ENCODE results near the gene SERINC4. TPM values are rescaled to one million over a fixed set of nuclear protein-coding genes. Genes with fewer than 3 reads are reported as not detected.

SERINC4 gene
- total and polyA plus RNA-seq, 9 of the 15 experiments (the other 6 are each of a cell fraction or from before 2014, with no cell fraction given) = 0.14 to 0.86 (median 0.18) TPM; not detected in 2

GRCh38 chr15:43826508-43827341, 26.7 kb upstream of the SERINC4 start, which contains the start of gene WDR76 (continued):
- TF ChIP-seq, protein P1, sequence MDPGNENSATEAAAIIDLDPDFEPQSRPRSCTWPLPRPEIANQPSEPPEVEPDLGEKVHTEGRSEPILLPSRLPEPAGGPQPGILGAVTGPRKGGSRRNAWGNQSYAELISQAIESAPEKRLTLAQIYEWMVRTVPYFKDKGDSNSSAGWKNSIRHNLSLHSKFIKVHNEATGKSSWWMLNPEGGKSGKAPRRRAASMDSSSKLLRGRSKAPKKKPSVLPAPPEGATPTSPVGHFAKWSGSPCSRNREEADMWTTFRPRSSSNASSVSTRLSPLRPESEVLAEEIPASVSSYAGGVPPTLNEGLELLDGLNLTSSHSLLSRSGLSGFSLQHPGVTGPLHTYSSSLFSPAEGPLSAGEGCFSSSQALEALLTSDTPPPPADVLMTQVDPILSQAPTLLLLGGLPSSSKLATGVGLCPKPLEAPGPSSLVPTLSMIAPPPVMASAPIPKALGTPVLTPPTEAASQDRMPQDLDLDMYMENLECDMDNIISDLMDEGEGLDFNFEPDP (CRISPR knock-in tag; IDR thresholded peaks at IDR 0.05) = no peak
- TF ChIP-seq ZNF695 (CRISPR knock-in tag; IDR thresholded peaks at IDR 0.05) (no peak), SP2 (IDR thresholded peaks at IDR 0.05; ENCODE audit: extremely low read depth, low read depth, low read length, poor library complexity, severe bottlenecking) (no peak), MEIS2 (IDR thresholded peaks at IDR 0.05; ENCODE audit: partially characterized antibody) (no peak), SIRT6 (IDR thresholded peaks at IDR 0.05; ENCODE audit: low read depth, low read length) (no peak), OTX1 (CRISPR knock-in tag; IDR thresholded peaks at IDR 0.05) (no peak), HDAC3 (IDR thresholded peaks at IDR 0.05; ENCODE audit: borderline replicate concordance, partially characterized antibody) (peak; percentile 27), DDX20 (tag; IDR thresholded peaks at IDR 0.05; ENCODE audit: low read depth) (no peak), NEUROD1 (IDR thresholded peaks at IDR 0.05; ENCODE audit: borderline replicate concordance, low read depth, low read length, partially characterized antibody) (no peak), ZNF239 (CRISPR knock-in tag; IDR thresholded peaks at IDR 0.05) (no peak), SREBF1 (IDR thresholded peaks at IDR 0.05; ENCODE audit: borderline replicate concordance, low read depth, low read length) (no peak), EP300 (IDR thresholded peaks at IDR 0.05; ENCODE audit: low read length) (peak; percentile 12; the same call in 1 of the 2 replicates), KLF10 (CRISPR knock-in tag; IDR thresholded peaks at IDR 0.05) (no peak), ZNF561 (CRISPR knock-in tag; conservative IDR thresholded peaks at IDR 0.05) (no peak), BCL6 (CRISPR knock-in tag; IDR thresholded peaks at IDR 0.05) (no peak), ILK (tag; IDR thresholded peaks at IDR 0.05; ENCODE audit: borderline replicate concordance, low read depth) (no peak), NR2C1 (IDR thresholded peaks at IDR 0.05) (peak; percentile 58), NR2C1 (tag; IDR thresholded peaks at IDR 0.05) (peak; percentile 66), HNRNPH1 (optimal IDR thresholded peaks at IDR 0.05; ENCODE audit: low read depth, low read length) (no peak)
- TF ChIP-seq, protein P2, sequence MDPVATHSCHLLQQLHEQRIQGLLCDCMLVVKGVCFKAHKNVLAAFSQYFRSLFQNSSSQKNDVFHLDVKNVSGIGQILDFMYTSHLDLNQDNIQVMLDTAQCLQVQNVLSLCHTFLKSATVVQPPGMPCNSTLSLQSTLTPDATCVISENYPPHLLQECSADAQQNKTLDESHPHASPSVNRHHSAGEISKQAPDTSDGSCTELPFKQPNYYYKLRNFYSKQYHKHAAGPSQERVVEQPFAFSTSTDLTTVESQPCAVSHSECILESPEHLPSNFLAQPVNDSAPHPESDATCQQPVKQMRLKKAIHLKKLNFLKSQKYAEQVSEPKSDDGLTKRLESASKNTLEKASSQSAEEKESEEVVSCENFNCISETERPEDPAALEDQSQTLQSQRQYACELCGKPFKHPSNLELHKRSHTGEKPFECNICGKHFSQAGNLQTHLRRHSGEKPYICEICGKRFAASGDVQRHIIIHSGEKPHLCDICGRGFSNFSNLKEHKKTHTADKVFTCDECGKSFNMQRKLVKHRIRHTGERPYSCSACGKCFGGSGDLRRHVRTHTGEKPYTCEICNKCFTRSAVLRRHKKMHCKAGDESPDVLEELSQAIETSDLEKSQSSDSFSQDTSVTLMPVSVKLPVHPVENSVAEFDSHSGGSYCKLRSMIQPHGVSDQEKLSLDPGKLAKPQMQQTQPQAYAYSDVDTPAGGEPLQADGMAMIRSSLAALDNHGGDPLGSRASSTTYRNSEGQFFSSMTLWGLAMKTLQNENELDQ (CRISPR knock-in tag; IDR thresholded peaks at IDR 0.05; ENCODE audit: borderline replicate concordance) = no peak
- TF ChIP-seq, protein P3, sequence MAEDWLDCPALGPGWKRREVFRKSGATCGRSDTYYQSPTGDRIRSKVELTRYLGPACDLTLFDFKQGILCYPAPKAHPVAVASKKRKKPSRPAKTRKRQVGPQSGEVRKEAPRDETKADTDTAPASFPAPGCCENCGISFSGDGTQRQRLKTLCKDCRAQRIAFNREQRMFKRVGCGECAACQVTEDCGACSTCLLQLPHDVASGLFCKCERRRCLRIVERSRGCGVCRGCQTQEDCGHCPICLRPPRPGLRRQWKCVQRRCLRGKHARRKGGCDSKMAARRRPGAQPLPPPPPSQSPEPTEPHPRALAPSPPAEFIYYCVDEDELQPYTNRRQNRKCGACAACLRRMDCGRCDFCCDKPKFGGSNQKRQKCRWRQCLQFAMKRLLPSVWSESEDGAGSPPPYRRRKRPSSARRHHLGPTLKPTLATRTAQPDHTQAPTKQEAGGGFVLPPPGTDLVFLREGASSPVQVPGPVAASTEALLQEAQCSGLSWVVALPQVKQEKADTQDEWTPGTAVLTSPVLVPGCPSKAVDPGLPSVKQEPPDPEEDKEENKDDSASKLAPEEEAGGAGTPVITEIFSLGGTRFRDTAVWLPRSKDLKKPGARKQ (CRISPR knock-in tag; IDR thresholded peaks at IDR 0.05) = no peak
- TF ChIP-seq, protein P4, sequence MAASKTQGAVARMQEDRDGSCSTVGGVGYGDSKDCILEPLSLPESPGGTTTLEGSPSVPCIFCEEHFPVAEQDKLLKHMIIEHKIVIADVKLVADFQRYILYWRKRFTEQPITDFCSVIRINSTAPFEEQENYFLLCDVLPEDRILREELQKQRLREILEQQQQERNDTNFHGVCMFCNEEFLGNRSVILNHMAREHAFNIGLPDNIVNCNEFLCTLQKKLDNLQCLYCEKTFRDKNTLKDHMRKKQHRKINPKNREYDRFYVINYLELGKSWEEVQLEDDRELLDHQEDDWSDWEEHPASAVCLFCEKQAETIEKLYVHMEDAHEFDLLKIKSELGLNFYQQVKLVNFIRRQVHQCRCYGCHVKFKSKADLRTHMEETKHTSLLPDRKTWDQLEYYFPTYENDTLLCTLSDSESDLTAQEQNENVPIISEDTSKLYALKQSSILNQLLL (CRISPR knock-in tag; IDR thresholded peaks at IDR 0.05; ENCODE audit: borderline replicate concordance) = no peak
